Stimulated activated CD4-positive, alpha-beta T cell treated with anti-CD3 and anti-CD28 coated beads, TNF-alpha, amount 100 ng/mL, for 24 hours (primary cell): ENCODE results near the gene STIM2.

ENCODE experiments used
- DNase-seq, 3 experiments: peaks; one replicate each; pipeline ENCODE4 v3.0.0-alpha.2; 2020; ENCODE audit warnings: low read depth in 3 of 3

The STIM2 gene

DNA sequence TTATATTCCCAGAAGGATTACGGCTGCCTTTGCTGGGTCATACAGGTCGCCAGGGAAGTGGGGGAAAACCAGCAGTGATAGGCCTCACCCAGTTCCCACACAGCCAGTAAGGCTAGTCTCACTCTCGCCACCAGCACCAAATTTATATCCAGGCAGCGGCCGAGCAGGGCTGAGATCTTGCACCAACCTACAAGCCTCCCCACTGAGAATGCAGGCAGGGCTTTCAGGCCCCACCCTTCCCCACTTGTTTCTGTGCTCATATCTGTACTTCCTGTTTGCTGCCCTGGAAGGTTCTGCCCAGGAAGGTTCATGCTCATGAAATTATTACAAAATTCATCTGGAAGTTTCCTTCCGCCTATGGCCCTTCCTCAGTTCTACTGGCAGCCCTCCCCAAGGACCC, 179.7 kb downstream of the STIM2 start:
- DNase-seq, result no peak

DNA sequence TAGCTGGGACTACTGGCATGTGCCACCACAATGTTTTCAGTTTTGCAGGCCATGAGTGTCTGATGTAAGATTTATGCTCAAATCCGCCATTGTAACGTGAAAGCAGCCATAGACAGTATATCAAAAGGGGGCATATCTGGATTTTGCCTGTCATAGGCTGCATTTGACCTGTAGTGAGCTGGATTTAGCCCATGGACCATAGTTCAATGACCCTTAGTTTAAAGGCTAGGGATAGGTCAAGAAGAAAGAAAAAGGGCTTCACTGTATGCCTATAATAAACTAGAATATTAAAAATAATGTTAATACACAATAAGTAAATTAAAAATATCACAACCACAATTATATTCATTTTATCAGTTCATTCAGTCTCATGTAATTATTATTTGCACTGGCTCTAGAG, 181.8 kb downstream of the STIM2 start:
- DNase-seq, result no peak

DNA sequence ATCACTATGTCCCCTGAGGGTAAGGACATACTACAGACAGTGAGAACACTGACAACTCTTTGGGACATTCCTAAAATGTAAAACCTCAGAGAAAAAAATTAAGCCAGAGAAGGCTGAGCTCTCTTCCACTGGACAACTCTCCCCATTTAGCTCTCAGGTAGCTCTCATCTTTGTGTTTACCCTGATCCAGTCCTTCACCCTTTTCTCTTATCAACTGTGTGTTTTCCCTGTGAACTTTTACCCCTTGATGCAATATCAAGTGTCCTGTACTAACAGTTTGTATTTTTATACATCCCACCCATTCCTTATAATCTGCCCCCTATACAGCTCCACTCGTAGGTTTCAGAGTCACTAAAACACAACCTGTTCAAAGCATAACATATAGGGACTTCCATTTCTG, 182.6 kb downstream of the STIM2 start:
- DNase-seq, result no peak

DNA sequence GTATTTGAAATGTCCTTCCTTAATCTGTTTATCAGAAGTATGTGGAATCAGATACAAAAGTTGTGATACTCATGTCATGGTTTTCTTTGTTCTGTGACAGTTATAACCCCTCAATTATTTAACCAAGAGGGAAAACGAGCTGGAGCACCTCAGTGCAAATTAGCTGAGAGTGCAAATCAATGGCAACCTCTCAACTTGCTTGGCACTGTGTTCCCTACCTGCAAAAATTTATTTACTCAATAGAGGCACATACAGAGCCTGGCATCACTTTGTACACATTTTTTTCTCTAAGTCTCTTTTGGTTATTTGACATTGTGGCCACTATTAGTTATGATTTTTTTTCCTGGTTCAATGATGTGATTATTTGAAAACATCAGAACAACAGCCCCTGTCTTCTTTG, 186.2 kb downstream of the STIM2 start:
- DNase-seq, result no peak

DNA sequence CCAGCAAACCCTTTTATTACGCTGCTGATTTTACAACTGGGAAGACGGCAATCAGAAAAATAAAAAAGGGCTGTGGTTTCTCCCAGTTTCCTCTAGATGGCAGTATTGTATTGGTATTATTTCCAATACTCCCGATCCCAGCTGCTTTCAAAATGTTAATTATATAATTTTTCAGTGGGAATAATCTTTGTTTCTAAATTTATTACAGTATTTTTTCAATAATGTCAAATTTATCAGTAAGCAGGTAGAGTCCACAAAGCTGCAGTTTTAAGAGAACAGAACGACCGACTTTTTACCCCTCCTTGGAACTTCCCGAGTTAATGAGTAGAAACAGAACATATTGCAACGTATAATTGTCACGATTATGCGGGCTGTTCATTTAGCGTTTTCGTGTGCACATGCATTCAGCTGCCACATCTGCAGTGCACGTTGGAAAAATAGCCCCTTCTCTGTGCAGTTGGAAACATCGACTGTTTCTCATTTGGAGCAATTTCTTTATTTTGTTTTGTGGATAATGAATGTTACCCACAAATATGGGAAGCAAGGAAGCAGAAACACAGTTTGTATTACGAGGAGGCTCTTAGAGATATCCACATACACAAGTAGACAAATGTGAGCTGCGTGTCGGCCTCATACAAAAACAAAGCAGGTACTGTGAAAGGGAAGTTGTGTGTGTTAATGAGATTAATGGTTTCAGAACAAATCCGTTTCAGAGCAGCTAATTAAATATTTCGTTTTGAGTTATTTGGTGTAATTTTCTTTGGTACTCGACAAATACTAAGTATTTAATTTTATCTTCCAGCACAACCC, 188.0 kb downstream of the STIM2 start:
- DNase-seq, result no peak

DNA sequence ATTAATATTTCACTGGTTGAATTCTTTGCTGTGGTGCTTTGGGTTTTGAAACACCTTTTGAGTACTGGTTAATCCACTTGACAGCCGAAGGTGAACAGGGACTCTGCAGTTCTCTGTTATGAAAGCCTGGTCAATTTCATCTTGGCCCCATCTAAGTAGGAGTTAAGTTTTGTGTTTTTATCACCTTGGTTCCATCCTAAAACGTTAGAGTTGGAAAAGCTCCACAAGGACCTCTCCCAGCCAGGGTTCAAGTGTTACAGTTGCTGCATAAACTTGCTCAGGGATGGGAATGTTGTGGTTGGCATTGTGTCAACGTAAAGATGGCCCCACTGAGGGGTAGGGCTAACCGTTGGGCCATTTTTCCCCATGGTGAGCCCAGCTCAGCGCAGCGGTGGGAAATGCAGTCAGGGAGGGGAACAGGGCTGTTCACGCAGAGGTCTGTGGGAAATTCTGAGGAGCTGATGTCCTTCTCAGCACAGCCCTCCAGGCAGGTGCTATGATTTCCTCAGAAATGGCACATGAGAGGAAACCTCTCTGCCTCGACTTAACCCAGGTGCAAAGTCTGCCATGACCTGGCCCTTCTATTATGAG, 188.7 kb downstream of the STIM2 start:
- DNase-seq, result no peak

DNA sequence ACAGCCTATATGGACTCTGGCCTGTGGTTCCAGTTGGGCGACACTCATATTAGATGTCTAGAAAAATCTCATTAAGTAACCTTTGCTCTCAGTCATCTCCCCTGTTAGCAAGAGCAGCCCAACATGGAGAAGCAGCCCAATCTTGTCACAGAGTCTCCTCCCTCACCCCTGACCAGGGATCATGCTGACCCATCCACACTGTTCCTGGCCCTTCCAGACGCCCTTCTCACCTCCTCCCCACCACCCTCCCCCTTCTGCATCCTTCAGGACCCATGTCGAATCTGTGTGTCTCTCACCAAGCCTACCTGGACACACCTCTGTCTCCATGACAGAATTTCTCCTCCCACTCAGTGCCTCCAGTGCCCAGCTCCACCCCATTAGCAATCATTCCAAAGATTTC, 190.1 kb downstream of the STIM2 start:
- DNase-seq, result no peak

DNA sequence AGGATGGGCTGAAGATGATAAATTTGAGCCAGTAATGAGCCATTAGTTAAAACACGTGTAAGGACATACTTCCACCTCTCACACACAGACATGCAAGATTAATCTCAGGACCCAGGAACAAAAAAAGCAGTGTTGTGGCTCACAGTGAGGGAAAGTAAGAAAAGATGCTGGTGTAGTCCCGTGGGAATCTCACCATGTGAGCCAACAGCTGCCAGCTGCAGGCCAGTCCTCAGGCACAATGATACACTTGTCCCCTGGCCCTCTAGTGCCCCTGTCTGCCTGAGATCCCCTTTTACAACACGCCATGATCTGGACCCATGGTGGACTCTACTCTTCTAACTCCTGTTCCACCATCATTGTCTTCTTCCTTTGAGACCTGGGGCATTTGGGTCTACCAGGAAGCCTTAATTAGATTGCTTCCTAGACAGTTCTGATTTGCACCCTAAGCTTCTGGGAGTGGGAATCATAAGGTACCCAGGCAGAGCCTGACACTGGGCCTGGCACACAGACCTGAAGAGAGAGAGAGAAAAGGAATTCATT, 194.7 kb downstream of the STIM2 start:
- no peak for DNase-seq

DNA sequence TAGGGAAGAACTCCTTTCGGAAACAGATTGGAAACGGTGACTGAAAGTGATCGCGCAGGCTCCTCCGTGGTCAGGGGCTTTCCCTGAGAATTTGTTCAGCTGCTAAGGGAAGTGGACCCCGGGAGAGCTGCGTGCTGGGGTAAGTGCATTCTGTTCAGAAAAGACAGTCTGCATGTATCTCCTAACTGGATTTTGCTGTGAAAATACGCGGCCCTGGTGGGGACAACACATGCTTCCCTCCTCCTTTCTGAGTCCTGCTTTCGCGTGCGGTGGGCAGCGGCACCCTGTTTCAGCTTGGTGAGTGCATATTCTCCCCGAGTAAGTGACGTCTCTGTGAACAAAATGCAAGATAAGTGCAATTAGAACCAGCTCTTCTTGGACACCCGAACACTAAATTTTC, 195.6 kb downstream of the STIM2 start:
- DNase-seq, result no peak

DNA sequence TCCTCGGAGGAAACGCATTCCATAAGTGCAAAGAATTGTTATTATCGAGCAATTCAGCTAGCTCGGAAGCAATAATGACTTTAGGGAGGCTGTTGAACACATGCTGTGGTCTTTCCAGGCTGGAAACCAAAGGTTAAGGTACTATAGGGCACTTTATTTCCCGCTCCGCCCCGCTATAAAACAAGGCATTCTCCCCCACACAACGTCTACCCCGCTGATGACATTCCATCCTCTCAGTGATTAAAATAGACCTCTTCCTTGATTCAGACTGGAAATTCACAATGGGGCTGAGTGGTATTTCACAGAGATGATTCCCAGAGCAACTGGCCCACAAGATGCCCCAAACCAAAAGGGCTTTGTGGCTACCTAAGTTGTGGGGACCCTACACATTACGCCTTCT, 196.4 kb downstream of the STIM2 start:
- no peak for DNase-seq

DNA sequence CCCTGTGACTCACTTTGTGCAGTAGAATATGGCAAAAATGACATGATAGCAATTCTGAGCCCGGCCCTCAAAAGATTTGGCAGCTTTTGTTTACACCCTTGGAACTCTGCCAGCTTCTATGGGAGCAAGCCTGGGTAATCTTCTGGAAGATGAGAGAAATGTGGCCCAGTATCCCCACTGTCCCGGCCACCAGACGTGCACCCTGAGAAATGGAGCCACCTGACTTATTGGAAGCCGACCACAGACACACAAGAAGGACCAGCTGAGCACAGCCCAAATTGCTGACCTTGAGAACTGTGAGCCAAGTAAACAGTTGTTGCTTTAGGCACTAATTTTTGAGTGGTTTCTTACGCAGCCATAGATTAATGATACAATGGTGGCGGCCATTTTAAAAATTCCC, 197.0 kb downstream of the STIM2 start:
- no peak for DNase-seq

DNA sequence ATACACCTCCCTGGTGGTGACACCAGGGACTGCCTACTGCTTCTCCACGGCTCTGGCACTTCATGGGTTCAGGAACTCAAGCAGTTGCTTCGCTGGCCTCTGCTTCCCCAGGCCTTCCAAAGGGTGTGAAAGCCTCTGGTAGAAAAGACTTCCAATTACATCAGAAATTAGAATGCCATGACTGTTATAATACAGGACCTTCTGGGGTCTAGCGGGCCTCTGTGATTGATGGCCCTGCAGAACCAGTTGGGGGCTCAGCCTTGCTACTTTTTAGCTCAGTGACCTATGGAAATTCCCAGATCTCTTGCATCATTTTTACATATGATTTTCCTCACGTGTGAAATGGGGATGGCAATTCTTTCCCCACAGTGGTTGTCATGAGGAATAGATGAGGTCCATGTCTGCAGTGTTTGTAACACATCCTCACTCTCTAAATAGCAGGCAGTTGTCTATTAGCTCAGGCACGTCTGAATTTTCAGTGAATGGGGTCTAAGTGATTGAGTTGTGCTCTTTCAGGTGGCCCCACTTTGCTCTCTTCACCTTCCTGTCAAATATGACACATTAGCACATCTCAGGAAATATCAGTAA, 198.3 kb downstream of the STIM2 start:
- DNase-seq, result no peak

DNA sequence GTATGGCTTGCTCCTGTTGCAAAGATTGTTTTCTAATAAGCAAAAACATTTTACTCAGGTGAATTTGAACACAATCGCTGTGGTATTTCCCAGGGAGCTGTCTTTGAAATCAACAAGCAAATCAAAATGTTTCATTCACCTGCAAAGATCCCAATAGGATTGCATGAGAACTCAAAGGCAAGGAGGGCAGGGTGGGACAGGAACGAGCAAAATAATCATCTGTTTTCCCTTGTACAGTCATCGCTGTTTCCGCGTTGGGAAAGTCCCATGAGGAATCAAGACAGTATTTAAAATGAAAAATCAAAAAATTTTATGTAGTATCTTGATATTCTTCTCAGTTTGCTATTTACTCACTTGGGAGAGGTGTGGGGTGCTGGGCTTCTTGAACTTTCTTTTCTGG, 198.8 kb downstream of the STIM2 start:
- no peak for DNase-seq

DNA sequence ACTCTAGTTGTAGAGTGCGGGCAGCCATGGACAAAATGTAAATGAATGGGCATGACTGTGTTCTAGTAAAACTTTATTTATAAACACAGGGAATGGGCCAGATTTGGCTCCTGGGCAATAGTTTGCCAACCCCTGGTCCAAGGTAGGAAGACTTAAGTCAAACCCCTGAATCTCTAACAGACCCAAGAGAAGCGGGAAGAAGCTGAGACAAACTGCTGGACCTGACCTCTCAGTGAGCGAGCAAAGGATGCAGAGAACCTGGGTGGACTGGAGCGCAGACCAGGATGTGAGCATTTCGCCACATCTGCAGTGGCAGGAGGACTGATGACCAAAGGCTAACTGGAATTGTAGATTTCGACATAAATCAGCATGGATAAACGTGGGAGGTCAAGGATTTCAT, 201.6 kb downstream of the STIM2 start:
- DNase-seq, result no peak

DNA sequence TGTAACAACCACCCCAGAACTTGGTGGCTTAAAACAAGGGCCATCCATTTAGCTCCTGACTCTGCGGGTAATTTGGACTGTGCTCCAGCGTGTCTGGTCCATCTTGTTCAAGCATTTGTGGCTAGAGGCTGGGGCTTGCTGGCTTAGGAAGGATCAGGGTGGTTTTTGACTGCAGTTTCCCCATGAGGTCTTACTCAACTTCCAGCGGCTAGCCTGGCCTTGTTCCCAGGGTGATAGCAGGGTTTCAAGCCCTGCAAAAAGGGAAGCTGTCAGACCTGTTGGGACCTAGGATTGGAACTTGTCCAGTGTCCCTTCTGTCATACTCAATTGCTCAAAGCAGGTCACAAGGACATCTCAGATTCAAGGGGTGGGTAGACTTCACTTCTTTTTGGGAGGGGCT, 205.9 kb downstream of the STIM2 start:
- no peak for DNase-seq

DNA sequence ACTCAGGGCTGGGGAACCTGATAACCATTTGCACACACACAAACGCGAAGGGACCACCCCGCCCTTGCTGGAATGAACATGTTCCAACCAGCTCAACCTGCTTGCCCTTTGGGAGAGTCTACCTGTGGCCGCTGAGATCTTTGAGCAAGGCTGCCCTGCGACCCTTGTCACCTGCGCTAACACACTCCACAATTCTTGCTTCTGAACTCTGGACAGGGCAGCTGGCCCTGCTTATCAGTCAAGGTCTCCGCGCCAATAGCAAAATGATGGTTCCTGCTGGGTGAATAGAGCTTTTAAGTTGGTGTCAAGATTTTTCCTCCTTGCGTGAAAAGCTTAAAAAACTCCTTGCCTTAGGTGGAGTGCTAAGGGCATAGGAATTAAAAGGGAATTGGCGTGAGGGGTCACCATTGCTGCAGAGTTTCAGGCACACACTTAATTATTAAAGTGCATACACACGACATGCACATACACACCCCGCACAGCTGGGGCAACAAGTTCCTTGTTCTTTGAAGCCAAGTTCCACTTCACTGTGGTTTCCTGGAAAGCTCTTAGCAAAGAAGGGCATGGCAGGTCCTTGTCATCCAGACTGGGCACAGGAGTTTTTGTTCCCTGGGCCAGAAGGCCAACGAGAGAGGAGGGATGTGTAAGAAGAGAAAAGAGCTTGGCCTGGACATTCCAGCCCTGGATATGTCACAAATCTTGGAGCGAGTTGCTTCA, 207.7 kb downstream of the STIM2 start:
- DNase-seq, result no peak
